Measurements from ENCODE around the gene C1QL4. TPM values are rescaled to one million over a fixed set of nuclear protein-coding genes. Genes with fewer than 3 reads are reported as not detected.

The C1QL4 gene
- total and polyA plus RNA-seq, 11 donors = not detected

DNA sequence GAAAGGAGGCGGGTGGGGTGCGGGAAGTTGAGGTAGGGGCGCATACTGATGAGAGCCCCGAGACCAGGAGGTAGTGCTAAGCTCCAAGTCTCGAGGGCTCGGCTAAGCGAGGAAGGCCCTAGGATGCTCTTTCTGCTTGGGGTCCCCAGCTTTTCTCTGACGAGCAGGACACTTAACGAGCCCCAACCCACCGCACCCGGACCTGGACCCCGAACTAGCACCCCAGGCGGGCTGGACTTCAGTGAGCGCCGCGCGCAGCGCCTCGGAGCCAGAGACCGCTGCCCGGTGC lies 4.7 kb upstream of the C1QL4 start:
- TF ChIP-seq POLR2A (IDR thresholded peaks at IDR 0.05) = no peak
- TF ChIP-seq, protein P1, sequence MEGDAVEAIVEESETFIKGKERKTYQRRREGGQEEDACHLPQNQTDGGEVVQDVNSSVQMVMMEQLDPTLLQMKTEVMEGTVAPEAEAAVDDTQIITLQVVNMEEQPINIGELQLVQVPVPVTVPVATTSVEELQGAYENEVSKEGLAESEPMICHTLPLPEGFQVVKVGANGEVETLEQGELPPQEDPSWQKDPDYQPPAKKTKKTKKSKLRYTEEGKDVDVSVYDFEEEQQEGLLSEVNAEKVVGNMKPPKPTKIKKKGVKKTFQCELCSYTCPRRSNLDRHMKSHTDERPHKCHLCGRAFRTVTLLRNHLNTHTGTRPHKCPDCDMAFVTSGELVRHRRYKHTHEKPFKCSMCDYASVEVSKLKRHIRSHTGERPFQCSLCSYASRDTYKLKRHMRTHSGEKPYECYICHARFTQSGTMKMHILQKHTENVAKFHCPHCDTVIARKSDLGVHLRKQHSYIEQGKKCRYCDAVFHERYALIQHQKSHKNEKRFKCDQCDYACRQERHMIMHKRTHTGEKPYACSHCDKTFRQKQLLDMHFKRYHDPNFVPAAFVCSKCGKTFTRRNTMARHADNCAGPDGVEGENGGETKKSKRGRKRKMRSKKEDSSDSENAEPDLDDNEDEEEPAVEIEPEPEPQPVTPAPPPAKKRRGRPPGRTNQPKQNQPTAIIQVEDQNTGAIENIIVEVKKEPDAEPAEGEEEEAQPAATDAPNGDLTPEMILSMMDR (IDR thresholded peaks at IDR 0.05) = no peak
- intact Hi-C loops (cut with DNase I) = loop anchor here in 2 of 10 donors (5.0 kb wide), 1 partner anchor 54 kb away; no protein-coding TSS in a partner anchor
- ATAC-seq (no peak), DNase-seq (no peak)
- H3K27ac ChIP-seq = no peak overlapping the region
- H3K27me3 ChIP-seq = peaks cover 29 to 86% (median 57%) of the 10 kb centered on the region in 9 donors
- H3K4me1 ChIP-seq = peaks cover 10 to 53% (median 39%) of the 10 kb centered on the region in 12 donors
- 20 to 38% (median 28%) methylated on average over 21 of the region's 21 CpGs for WGBS, 4 donors
- no peaks in the 10 kb centered on the region for H3K9me3 ChIP-seq
- H3K4me3 ChIP-seq = peak overlapping the region in 9 of 12 donors; percentile 43 to 62 (median 53)
- H3K36me3 ChIP-seq = no peaks in the 10 kb centered on the region

DNA sequence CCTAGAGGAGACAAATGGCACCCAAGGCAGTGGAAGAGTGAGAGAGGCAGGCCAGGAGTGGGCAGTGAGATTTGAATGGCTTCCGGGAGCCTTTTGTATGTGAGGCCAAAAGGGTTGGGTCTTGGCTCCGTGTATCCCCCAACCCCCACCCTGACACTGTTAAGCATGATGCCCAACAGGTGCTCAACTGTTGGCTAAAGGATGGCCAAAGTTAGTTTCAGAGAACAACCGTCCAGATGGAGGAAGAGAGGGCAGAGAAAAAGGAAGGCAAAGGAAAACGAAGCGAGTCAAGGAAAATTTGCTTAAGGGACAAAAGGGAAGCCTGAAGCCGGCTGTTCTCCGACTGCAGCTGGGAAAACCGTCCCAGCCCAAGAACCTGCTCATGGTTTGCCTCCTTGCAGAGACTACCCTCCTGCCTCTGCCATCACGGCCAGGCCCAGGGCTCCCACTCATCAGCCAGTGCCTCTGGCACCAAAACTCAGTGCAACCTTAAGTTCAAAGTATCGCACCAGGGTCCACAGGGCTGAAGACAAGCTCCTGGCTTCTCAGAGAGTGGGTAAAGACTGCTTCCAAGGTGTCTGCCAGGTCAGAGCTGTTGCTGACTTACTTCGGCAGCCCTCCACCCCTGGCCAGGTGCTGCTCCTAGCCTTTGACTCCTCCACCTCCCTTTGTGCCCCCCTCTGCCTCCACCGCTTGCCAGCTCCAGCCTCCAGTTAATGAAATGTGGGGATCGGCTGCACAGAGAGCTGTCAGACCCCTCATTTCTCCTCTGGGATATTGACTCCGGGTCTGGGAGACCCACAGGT lies 4.2 kb upstream of the C1QL4 start:
- no peak overlapping the region for H3K4me3 ChIP-seq
- DNase-seq (no peak), ATAC-seq (no peak)
- H3K27me3 ChIP-seq = peaks cover 29 to 86% (median 57%) of the 10 kb centered on the region in 9 donors
- H3K27ac ChIP-seq = no peak overlapping the region
- WGBS, 4 donors = 43 to 55% (median 51%) methylated on average over 14 of the region's 14 CpGs
- intact Hi-C loops (cut with DNase I) = loop anchor here in 2 of 10 donors (5.0 kb wide), 1 partner anchor 54 kb away; no protein-coding TSS in a partner anchor
- no peak for TF ChIP-seq POLR2A (IDR thresholded peaks at IDR 0.05)
- TF ChIP-seq, protein P1 (IDR thresholded peaks at IDR 0.05) = no peak
- no peaks in the 10 kb centered on the region for H3K9me3 ChIP-seq
- peaks cover 6 to 53% (median 34%) of the 10 kb centered on the region in 12 donors for H3K4me1 ChIP-seq
- H3K36me3 ChIP-seq = no peaks in the 10 kb centered on the region

DNA sequence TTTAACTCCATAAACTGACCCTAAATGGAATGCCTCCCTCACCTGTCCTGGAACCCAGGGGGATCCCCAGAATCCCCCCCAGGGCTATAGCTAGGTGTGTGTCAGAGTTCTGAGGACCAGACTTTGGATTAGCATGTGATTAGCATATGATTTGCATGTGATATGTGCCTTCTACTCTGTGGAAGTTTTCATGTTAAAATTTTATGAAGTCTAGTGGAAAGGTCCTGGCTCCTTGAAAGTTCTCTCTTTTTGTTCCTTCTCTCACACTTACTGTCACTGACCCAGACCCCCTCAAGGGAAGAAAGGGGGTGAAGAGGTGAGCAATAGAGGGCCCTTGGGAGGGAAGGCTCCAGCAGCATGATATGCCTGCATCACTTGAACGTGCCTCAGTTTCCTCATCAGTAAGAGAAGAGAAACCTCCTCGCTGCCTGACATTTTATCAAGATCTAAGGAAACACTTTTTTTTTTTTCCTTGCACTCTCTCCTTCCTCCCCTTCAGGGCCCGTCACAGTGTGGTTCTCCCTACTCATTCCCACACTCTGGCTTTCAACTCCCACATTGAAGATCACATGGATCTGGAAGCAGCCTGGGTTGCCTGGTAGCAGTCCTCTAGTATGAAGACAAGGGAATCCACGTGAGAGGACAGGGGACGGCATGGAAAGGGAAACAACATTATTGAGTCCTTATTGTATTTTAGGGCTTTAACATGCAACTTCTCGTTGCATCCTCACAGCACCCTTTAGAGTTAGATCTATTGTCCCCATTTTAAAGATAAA lies 3.3 kb upstream of the C1QL4 start:
- WGBS, 4 donors = 61 to 75% (median 67%) methylated on average over 6 of the region's 6 CpGs
- no peaks in the 10 kb centered on the region for H3K36me3 ChIP-seq
- no peak overlapping the region for H3K27ac ChIP-seq
- DNase-seq (no peak), ATAC-seq (no peak)
- H3K4me3 ChIP-seq = no peak overlapping the region
- peaks cover 6 to 48% (median 25%) of the 10 kb centered on the region in 12 donors for H3K4me1 ChIP-seq
- H3K27me3 ChIP-seq = peaks cover 28 to 86% (median 57%) of the 10 kb centered on the region in 9 donors
- TF ChIP-seq POLR2A (IDR thresholded peaks at IDR 0.05) = no peak
- TF ChIP-seq, protein P1 (IDR thresholded peaks at IDR 0.05) = no peak
- H3K9me3 ChIP-seq = no peaks in the 10 kb centered on the region
- intact Hi-C loops (cut with DNase I) = loop anchor here in 2 of 10 donors (5.0 kb wide), 1 partner anchor 53 kb away; no protein-coding TSS in a partner anchor

DNA sequence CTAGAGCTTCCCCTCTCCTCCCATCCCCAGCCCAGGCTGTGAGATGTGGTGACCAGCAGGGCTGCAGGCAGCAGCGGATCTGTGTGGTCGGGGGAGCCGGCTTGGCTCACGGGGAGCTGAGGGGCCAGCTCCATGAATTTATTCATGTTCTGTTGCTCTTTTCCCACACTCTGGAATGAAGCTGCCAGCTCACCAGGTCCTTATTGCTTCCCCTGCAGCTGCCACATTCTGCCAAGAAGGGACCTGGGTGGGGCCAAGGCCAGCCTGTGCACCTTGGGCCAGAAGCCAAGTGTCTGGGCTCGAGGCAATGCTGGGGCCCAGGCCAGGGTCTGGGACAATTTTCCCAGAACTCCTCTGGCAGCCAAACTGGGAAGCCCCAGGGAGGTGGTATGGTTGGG lies 2.5 kb upstream of the C1QL4 start:
- TF ChIP-seq POLR2A (IDR thresholded peaks at IDR 0.05) = no peak
- TF ChIP-seq, protein P1 (IDR thresholded peaks at IDR 0.05) = no peak
- intact Hi-C loops (cut with DNase I) = loop anchor here in 6 of 10 donors (2.0 to 5.0 kb wide), 3 partner anchors 47 to 52 kb away; no protein-coding TSS in a partner anchor
- Histone ChIP-seq H3K4me3 (no peak overlapping the region), H3K27ac (no peak overlapping the region), H3K4me1 (peaks cover 6 to 42% (median 21%) of the 10 kb centered on the region in 12 donors), H3K36me3 (no peaks in the 10 kb centered on the region), H3K27me3 (peaks cover 27 to 86% (median 57%) of the 10 kb centered on the region in 9 donors), H3K9me3 (no peaks in the 10 kb centered on the region)
- WGBS, 4 donors = 54 to 61% (median 59%) methylated on average over 5 of the region's 5 CpGs
- DNase-seq (no peak), ATAC-seq (no peak)

Data from heart left ventricle (tissue), 16 donors.